Activated naive CD4-positive, alpha-beta T cell treated with anti-CD3 and anti-CD28 coated beads, Interleukin-2, amount 50 U/mL, for 16 hours (primary cell): ENCODE data around the gene PTPRN2.
"Not testable (repeated sequence)": the region's sequence is repeated elsewhere in the genome, so short reads cannot be mapped to it uniquely, and the experiment has no call there.

Source experiments
- DNase-seq: peaks from one replicate; pipeline ENCODE4 v3.0.0-alpha.2; 2020

PTPRN2 gene

DNA sequence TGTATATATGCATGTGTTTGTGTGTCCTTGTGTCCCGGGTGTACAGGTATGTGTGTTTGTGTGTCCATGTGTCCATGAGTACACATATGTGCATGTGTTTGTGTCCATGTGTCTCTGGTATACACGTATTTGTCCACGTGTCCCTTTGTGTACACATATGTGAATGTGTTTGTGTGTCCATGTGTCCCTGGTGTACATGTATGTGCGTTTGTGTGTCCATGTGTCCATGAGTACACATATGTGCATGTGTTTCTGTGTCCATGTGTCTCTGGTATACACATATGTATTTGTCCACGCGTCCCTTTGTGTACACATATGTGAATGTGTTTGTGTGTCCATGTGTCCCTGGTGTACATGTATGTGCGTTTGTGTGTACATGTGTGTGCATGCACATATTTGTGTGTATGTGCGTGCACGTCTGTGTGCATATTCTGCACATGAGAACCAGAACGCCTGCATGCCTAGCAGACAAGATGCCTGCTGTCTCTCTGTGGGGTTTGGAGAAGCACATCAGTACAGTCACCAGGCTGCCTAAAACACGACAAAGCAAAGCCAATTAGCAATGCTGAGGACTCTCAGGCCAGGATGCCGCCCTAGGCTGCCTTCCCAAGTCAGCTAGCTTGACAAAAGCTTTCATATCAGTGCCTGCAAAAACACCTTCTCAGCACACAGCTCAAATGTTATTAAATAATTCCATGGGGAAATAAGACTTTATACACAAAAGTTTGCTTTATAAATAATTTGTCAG lies 327.8 kb downstream of the PTPRN2 start:
- no peak for DNase-seq

DNA sequence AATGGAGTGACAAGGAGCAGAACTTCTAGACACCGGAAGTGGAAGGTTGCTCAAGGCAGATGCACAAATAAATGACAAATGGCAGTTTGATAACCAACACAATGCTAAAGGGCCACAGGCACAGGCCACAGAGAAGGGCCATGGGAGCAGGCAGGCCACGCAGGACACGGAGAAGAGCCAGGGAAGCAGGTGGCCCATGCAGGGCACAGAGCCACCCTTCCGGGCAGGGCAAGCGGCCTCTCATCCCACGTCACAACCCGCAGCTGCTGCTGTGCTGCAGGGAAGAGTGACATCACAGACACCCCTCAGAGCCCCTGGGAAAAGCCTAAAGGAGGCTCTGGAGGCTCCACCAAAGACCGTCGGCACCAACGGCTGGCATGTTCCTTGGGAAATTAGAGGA lies 328.5 kb downstream of the PTPRN2 start:
- DNase-seq = no peak

DNA sequence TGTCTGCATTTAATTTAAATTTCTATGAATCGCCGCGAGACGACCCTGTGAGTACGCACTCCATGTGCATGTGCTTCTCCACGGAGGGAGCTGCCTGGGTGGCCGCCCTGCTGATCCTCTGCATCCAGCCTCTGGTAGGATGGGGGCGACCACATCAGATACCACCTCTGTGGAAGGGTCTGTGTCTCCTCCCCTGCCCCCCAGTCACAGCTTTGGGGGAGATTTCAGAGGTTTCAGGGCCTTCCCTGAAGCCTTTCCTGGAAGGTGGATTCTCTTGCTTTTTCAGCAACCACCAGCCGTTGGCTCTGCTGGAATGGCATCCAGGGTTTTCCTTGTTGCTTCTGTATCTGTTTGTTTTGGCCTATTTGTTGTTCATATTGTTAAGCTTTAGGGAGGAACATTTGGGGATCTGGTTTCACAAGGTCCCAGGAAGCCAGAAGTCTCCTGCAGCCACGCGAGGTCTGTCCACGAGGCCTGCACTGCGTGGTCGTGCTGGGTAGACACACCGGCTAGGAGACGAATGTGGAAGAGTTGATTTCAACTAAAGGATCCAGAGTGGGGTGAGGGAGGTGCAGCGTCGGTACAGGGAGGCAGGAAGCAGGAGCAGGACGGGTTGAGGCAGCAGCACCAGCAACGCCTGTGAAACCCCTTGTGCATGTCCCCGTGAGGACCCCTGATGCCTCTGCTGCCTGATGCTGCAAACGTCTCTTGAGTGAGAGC lies 329.1 kb downstream of the PTPRN2 start:
- DNase-seq = no peak

DNA sequence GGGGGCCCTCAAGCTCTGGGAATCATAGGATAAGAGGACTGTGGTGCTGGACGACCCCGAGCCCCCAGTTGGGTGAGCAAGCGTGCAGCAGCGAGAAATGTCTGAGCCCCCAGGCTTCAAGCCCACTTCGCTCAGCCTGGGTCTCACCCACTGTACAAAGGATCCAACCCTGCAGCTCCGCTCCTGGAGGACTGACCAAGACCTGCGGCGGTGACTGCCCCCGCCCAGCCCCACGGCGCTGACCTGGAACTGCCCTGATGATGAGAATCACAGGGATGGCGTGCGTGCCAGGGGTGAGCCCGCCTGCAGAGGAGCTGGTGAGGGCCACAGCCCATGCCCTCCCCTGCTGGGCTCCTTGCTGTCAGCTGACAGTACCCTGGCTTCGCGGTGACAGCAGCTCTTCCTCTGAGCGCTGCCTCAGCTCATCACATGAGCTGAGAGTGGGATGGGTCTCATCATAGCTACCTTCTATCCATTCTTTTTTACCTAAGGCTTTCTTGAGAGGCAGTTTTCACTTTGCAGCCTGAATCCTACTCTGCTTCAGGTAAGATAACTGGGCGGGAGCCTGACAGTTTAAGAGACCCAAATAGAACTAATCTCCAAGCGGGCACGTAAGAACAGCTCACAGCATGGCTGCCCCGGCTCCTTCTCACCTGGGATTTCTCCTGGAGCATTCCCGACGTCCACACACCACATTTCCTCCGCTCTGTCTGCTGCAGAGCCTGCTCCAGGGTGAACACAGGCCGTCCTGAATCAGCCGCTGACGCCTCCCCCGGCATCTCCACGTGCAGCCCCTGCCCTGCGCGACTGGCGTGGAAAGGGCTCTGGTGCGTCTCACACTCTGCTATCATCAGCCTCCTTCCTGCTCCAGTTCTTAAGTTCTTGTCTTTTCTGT lies 329.9 kb downstream of the PTPRN2 start:
- no peak for DNase-seq

DNA sequence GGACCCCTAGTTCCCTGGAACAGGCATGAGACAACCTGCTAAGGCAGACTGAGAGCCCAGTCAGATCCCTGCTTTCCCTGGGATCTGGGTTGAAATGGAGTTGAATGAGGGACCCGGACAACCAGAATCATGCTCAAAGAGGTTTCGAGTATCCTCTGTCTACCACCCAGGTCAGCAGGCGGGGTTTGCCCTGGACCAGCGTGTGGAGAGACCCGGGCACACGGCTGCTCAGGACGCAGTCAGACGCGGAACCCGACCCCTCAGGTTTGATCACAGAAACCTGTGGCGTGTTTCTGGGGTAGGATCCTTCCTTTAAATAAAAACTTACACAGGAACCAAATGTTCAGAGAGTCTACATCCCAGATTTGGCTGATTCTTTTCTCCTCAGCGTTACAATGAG lies 330.6 kb downstream of the PTPRN2 start:
- DNase-seq = no peak

DNA sequence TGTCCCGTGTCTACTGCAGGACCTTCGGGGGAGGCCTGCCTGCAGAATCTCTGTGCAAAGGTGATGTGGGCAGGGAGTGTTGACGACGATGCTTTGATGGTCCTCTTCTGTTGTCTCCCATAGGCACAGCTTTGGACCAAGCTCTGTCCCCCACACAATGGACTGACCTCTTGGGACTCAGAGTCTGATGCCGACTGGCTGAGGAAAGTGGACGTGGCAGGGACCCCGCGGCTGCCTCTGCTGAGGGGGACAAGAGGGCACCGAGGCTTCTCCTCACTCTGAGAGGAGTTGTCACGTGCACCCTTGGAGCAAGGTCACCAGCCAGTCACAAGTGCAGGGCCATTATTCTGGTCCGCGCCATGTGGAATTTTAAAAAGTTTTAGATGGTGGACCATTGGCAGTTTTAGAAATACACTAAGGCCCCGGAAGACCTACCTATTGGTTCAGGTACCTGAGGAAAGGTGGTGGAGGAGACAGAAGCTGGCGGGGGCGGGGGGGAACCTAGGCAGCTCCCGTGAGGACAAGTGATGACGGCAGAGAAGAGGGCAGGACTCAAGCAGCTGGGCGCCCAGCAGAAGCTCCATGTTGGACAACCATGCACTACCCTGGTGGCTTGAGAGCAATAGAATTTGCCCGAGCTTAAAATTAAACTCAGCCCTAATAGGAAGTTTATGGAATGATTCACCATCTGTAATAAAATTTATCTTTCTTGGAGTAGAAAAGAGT lies 331.4 kb downstream of the PTPRN2 start:
- DNase-seq = no peak

DNA sequence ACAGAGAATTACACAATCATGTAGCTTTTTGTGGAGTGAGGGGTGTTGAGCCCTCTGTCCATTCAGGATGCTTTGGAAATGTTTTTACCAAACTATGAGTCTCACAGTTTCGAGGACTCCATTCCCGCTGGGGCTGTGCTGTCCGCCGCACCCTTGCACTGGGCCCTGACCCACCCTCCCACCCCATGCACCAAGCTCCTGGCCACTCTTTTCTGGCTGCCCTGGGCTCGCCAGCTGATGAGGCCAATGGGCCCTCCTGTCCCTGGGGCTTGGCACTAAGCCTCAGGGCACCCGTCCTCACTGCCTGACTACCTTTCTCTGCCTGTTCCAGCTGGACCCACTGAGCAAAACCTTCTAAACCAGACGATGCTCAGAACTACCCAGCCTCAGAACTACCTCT lies 332.1 kb downstream of the PTPRN2 start:
- no peak for DNase-seq

DNA sequence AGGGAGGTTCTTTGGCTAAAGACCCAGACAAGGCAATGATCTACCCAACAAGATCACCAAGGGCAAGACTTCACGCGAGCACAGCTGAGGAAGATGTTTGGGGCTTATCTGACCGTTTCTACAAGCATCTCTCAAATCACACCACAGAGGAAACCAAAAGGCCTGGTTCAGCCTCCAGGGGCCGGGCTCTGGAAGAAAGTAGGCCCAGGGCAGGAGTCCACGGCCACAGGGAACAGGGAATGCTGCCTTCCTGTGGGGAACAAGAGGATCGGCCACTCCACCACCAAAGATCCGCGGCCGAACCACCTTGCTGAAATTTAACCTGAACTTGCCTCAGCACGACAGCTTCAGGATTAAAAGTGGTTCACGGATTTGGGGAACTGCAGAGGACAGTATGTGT lies 332.5 kb downstream of the PTPRN2 start:
- DNase-seq = no peak

DNA sequence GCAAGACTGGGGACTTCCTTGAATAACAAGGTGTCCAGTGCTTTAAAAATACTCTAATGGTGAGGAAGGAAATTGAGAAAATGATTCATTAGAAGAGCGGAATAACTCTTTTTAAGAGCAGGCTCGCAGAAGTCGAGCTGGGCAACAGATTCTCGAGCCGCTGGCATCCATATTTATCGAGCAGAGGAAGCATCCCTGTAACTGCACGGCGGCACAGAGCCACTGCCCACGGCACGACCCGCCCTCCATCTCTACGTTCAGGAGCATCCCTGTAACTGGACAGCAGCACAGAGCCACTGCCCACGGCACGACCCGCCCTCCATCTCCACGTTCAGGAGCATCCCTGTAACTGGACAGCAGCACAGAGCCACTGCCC lies 334.0 kb downstream of the PTPRN2 start:
- DNase-seq = not testable (repeated sequence)

DNA sequence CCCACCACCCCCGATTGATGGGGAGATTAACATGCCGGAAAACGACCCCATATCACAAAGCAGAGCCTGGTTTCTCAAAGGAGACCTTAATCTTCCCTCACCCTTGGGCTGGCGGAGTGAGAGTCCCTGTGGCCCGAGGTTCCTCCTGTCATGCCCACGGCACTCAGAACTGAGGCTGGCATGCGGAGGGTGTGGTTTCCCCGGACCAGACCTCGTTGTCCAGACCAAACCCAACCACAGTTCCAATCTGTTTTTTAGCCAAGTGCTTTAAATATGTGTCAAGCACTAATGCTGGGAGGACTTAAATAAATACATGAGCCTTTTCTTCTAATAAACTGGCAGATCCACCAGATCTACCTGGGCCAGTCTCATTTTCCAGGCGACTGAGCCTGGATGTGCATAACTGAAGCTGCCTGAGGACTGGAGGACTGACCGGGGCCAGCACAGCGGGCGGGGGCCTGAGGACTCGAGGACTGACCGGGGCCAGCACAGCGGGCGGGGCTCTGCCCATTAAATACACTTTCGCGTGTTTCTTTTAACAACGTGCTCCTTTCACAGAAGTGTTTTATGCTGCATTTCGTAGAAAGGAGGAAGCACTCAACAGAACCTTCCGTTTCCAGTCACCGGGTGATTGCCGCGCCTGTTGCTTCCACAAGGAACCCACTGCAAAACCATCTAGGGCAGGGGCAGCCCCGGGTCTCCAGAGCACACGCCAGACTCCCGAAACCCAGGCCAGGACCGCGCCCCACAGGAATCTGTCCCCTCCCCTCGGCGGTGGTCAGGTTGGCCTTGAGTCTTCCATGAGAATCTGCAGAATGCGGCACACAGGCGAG lies 334.6 kb downstream of the PTPRN2 start:
- DNase-seq = no peak

DNA sequence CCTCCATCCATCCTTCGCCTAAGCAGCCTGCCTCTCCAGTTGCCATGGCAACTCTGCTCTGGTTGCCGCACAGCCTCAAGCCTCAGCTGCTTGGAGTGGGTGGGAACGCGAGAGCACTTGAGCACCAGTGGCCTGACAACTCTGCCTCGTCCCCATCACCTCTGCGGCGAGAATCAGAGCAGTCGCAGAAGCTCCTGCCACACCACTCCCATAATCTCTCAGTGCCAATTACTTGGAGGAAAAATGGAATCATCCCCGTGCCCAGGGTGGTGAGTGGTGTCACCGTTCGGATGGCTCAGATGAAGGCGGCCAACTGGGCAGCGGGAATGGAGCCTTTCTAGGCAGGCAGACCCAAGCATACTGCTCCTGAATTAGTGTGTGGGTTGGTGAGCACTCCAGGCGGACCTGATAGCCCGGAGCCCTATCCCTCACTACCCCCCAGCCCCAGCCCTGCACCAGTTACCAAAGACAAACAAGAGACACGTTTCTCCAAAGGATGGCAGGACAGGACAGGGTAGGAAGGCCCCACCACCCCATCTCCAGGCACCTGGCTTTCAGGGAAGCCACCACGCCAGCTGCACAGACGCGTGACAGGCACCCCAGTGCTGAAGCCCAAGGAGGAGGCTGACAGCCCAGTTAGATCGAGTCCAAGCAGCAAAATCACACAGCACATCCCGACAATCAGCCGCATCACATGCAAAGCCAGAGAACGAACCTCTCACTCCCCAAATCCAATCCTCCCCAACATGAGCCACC lies 335.4 kb downstream of the PTPRN2 start:
- DNase-seq = no peak

DNA sequence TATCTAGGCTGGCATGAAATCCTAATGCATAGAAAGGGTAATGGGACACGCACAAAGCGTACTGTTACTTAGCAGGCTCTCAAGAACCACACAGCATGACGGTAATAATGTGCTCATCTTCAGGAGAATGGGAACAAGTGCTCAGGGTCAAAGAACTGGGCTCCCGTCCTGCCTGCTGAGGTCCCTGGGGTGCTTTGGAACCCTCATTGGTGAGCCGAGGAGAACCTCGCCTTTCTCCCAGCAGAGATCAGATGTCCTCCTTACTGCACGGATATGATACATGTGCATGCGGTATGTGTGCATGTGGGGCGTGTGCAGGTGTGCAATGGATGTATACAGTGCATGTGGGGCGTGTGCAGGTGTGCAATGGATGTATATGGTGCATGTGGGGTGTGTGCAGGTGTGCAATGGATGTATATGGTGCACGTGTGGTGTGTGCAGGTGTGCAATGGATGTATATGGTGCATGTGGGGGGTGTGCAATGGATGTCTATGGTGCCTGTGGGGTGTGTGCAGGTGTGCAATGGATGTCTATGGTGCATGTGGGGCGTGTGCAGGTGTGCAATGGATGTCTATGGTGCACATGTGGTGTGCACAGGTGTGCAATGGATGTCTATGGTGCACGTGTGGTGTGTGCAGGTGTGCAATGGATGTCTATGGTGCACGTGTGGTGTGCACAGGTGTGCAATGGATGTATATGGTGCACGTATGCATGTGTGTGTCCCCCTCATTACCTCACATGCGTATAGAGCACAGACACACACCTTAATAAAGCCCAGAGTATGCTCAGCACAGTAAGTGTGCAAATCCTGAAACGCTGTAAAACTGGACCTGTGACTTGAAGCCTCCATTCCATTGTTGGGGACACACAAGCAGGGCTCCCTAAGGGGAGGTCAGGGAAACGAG lies 336.3 kb downstream of the PTPRN2 start:
- DNase-seq = no peak

DNA sequence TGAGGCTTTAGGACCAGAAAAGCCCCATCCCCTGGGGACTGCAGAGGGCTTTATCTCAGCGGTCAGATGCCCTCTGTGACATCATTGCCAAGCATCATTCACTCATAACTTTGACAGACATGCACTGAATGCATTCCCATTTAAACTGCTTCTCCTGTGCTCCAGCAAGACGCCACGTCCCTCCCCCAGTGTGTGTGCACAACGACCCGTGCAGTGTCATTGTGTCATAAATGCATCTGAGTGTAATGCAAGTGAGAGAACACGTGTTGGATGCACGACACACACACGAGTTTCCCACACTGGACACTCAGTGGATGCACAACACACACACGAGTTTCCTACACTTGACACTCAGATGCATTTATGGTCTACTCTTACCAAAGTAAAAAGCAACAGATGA lies 337.9 kb downstream of the PTPRN2 start:
- no peak for DNase-seq

DNA sequence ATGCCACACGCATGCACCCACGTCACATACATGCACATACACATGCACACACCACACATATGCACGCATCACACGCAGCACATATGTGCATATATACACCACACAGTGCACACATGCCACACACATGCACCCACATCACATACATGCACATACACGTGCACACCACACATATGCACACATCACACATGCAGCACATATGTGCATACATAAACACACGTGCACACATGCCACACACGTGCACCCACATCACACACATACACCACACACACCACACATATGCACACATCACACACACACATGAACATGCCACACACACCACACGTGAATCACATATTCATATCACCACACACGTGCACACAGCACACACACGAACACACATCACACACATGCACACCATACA lies 338.8 kb downstream of the PTPRN2 start:
- no peak for DNase-seq

DNA sequence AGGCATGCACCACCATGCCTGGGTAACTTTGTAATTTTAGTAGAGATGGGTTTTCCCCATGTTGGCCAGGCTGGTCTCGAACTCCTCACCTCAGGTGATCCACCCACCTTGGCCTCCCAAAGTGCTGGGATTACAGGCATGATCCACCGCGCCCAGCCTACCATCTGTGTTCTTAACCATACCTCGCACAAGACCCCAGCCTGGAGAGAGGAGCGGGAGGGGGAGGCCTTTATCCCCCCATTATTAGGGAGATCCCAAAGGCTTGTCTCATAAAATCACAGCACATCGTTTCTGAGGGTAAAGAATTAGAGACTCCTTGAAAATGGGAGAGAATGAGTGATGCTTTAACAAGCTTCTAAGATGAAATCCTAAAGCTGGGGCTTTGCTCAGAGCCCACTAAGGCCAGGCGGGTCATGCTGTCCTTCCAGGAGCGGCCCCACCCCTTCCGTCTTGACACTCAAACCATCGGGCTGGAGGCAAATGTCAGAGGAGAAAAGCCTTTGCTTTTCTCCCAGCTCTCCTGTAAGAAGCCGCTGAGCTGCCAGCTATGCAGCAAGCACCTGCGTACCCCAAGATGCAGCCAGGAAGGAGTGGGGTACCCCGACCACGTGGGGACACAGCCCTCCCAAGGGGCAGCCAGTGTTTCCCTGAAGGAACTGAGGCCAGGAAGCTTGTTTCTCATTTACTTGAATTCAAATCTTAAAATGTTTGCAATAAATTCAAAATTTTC lies 339.7 kb downstream of the PTPRN2 start:
- no peak for DNase-seq

DNA sequence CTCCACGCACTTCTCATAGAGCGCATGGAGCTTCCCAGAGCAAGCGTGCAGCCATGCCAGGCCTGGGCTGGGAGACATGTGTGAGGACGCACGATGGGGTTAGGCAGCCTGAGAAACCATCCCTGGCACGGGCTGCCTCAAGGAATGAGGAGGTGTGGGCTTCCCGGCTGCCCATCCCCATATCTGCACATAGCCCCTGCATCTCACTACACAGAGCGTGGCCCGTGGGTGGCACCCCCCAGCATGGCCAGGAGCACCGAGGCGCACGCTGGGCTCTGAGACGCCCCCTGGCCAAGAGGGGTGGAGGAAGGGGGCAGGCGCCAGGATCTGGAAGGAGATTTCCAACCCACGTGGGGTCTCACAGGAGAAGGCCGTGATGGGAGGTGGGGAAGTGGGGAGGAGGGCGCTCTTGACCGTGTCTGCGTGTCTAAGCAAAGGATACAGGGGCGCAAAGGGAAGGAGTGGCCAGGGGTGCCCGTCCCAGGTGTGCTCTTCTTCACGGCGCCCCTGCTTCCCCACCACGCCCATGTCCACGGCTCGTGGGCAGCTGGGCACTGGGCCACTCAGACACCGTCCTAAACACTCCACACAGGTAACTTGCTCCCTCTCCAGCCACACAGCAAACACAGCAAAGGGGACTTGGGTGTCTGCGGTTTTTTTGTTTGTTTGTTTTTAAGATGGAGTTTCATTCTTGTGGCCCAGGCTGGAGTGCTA lies 340.5 kb downstream of the PTPRN2 start:
- DNase-seq = no peak

DNA sequence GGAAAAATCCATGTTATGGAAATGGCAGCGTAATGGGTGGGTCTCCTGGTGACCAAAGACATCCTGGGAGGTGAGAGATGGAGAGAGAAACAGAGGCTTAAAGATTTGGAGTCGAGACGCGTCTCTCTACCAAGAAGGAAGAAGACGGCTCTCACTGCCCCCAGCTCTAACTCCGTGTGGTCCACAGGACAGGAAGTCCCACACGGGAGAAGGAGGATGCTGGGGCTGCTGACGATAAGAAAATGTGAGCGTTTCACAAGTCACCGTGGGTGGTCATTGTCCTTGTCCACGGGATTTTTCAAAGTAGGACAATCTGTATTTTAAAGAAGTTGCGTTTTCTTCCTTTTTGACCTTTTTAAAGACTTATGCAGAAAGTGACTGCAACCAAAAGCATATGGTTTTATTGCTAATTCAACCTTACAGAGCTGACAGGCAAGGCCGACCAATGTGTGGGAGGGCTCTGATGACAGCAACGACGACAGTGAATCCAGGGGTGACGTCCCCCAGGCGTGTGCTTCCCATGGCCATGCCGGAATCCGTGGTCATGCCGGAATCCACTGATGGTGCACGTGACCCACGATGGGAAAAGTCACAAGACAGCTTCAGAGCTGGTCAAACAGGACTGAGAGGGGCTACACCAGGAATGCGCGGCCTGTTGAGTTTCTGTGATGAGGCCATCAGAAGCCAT lies 341.2 kb downstream of the PTPRN2 start:
- no peak for DNase-seq

DNA sequence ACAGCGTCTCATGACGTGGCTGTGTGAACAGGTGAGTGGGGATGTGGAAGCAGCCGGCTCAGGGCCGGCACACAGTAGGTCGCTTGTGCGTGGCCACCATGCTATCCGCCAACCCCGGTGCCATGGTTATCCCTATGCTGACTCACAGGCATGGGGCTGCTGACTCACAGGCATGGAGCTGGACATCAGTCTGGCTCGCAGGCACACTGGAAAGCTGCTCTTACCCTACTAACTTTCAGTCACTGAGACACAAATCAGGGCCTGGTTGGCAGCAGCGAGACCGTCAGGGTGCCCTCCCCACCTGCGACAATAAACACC lies 341.9 kb downstream of the PTPRN2 start:
- DNase-seq = no peak
